ENCODE measurements around the gene TNFRSF18.
"Not testable (repeated sequence)": the region's sequence is repeated elsewhere in the genome, so short reads cannot be mapped to it uniquely, and the experiment has no call there.

The TNFRSF18 gene

DNA sequence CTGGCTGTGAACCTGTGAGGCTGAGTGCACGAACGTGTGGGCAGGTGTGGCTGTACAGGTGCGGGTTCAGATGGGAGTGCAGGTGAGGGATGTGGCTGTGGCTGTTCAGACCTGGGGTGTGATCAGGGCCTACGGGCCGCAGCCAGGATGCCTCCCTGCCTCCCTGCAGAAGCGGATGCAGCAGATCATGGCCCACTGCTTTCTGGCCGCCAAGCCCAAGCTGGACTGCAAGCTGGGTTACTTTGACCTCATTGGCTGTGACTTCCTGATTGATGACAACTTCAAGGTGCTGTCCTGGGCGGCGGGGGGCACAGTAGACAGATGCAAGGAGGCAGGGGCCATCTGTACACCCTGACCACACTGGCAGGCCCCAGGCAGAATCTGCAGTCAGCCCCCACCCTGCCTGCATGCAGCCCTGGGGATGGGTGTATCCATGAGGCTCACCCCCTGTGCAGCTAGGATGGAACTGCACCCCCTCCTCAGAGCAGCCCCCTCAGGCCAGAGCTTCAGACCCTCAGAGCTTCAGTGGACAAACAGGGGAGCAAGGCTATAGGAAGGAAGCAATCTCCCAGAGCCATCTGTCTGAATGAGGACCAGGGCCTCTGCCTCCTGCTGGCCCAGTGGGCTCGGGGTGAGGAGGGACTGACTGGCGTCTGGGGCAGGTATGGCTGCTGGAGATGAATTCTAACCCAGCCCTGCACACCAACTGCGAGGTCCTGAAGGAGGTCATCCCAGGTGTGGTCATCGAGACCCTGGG is 9.8 kb downstream of the TNFRSF18 start:
- Histone ChIP-seq H3K4me3 (replicated peaks; ENCODE audit: insufficient read depth, low read length) (no peak overlapping the region), H3K27ac (replicated peaks) (no peak overlapping the region), H3K27me3 (ENCODE audit: insufficient read depth, poor library complexity, severe bottlenecking) (peaks cover 18% of the 10 kb centered on the region)
- DNase-seq (ENCODE audit: low read depth in 1 of 2, low spot score in 1 of 2) = no peak
- TF ChIP-seq, protein P1, sequence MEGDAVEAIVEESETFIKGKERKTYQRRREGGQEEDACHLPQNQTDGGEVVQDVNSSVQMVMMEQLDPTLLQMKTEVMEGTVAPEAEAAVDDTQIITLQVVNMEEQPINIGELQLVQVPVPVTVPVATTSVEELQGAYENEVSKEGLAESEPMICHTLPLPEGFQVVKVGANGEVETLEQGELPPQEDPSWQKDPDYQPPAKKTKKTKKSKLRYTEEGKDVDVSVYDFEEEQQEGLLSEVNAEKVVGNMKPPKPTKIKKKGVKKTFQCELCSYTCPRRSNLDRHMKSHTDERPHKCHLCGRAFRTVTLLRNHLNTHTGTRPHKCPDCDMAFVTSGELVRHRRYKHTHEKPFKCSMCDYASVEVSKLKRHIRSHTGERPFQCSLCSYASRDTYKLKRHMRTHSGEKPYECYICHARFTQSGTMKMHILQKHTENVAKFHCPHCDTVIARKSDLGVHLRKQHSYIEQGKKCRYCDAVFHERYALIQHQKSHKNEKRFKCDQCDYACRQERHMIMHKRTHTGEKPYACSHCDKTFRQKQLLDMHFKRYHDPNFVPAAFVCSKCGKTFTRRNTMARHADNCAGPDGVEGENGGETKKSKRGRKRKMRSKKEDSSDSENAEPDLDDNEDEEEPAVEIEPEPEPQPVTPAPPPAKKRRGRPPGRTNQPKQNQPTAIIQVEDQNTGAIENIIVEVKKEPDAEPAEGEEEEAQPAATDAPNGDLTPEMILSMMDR (IDR thresholded peaks at IDR 0.05; ENCODE audit: insufficient read depth, low read length) = no peak
- TF ChIP-seq, protein P2, sequence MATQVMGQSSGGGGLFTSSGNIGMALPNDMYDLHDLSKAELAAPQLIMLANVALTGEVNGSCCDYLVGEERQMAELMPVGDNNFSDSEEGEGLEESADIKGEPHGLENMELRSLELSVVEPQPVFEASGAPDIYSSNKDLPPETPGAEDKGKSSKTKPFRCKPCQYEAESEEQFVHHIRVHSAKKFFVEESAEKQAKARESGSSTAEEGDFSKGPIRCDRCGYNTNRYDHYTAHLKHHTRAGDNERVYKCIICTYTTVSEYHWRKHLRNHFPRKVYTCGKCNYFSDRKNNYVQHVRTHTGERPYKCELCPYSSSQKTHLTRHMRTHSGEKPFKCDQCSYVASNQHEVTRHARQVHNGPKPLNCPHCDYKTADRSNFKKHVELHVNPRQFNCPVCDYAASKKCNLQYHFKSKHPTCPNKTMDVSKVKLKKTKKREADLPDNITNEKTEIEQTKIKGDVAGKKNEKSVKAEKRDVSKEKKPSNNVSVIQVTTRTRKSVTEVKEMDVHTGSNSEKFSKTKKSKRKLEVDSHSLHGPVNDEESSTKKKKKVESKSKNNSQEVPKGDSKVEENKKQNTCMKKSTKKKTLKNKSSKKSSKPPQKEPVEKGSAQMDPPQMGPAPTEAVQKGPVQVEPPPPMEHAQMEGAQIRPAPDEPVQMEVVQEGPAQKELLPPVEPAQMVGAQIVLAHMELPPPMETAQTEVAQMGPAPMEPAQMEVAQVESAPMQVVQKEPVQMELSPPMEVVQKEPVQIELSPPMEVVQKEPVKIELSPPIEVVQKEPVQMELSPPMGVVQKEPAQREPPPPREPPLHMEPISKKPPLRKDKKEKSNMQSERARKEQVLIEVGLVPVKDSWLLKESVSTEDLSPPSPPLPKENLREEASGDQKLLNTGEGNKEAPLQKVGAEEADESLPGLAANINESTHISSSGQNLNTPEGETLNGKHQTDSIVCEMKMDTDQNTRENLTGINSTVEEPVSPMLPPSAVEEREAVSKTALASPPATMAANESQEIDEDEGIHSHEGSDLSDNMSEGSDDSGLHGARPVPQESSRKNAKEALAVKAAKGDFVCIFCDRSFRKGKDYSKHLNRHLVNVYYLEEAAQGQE (IDR thresholded peaks at IDR 0.05; ENCODE audit: insufficient replicate concordance, low read depth) = no peak
- TF ChIP-seq SPI1 (IDR thresholded peaks at IDR 0.05; ENCODE audit: borderline replicate concordance, low read depth) = no peak
- TF ChIP-seq POLR2AphosphoS5 (IDR thresholded peaks at IDR 0.05; ENCODE audit: low read depth) = no peak
- no peak for TF ChIP-seq GABPA (IDR thresholded peaks at IDR 0.05; ENCODE audit: low read depth)

DNA sequence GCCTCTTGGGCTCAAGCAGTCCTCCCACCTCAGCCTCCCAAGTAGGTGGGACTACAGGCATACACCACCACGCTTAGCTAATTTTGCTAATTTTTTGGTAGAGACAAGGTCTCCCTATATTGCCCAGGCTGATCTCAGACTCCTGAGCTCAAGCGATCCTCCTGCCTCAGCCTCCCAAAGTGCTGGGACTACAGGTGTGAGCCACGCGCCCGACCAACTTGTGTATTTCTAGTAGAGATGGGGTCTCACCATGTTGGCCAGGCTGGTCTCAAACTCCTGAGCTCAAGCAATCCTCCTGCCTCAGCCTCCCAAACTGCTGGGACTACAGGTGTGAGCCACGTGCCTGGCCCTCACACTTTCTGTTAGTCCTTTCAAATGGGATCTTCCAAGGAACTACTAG is 10.7 kb downstream of the TNFRSF18 start:
- not testable (repeated sequence) for H3K27ac ChIP-seq (replicated peaks); DNase-seq (ENCODE audit: low read depth in 1 of 2, low spot score in 1 of 2); H3K4me3 ChIP-seq (replicated peaks; ENCODE audit: insufficient read depth, low read length)
- H3K27me3 ChIP-seq (ENCODE audit: insufficient read depth, poor library complexity, severe bottlenecking) = peaks cover 15% of the 10 kb centered on the region

DNA sequence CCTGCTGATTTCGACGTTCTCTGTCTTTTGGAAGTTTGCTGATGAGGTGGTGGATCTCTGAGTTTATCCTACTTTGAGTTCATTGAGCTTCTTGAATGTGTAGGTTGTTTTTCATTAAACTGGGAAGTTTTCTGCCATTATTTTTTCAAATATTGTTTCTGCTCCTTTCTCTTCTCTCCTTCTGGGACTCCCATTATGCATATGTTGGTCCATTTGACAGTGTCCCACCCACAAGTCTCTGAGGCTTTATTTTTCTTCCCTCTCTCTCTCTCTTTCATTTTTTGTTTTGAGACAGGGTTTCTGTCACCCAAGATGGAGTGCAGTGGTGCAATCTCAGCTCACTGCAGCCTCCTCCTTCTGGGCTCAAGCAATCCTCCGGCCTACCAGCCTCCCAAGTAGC is 11.7 kb downstream of the TNFRSF18 start:
- TF ChIP-seq, protein P2 (IDR thresholded peaks at IDR 0.05; ENCODE audit: insufficient replicate concordance, low read depth) = no peak
- TF ChIP-seq, protein P1 (IDR thresholded peaks at IDR 0.05; ENCODE audit: insufficient read depth, low read length) = no peak
- TF ChIP-seq GABPA (IDR thresholded peaks at IDR 0.05; ENCODE audit: low read depth) (no peak), SPI1 (IDR thresholded peaks at IDR 0.05; ENCODE audit: borderline replicate concordance, low read depth) (no peak), POLR2AphosphoS5 (IDR thresholded peaks at IDR 0.05; ENCODE audit: low read depth) (no peak)
- DNase-seq (ENCODE audit: low read depth in 1 of 2, low spot score in 1 of 2) = no peak
- H3K27me3 ChIP-seq (ENCODE audit: insufficient read depth, poor library complexity, severe bottlenecking) = peaks cover 6% of the 10 kb centered on the region

DNA sequence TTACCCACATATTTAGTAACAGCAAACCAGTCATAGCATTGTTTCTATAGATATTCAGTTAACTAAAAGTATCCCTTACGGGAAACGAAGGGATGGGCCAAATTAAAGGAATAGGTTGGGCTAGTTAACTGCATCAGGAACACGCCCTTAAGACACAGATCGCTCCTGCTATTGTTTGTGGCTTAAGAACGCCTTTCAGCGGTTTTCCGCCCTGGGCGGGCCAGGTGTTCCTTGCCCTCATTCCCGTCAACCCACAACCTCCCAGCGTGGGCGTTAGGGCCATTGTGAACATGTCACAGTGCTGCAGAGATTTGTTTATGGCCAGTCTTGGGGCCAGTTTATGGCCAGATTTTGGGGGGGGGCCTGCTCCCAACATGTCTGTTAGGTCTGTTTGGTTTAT is 14.7 kb downstream of the TNFRSF18 start:
- no peaks in the 10 kb centered on the region for H3K27me3 ChIP-seq (ENCODE audit: insufficient read depth, poor library complexity, severe bottlenecking)
- TF ChIP-seq GABPA (IDR thresholded peaks at IDR 0.05; ENCODE audit: low read depth) (no peak), SPI1 (IDR thresholded peaks at IDR 0.05; ENCODE audit: borderline replicate concordance, low read depth) (no peak), POLR2AphosphoS5 (IDR thresholded peaks at IDR 0.05; ENCODE audit: low read depth) (no peak)
- TF ChIP-seq, protein P1 (IDR thresholded peaks at IDR 0.05; ENCODE audit: insufficient read depth, low read length) = no peak
- TF ChIP-seq, protein P2 (IDR thresholded peaks at IDR 0.05; ENCODE audit: insufficient replicate concordance, low read depth) = no peak
- no peak for DNase-seq (ENCODE audit: low read depth in 1 of 2, low spot score in 1 of 2)

More for the DNA sequence above, 11.7 kb downstream of the TNFRSF18 start:
- Histone ChIP-seq H3K27ac (replicated peaks) (no peak overlapping the region), H3K4me3 (replicated peaks; ENCODE audit: insufficient read depth, low read length) (no peak overlapping the region)

More for the DNA sequence above, 14.7 kb downstream of the TNFRSF18 start:
- no peak overlapping the region for H3K27ac ChIP-seq (replicated peaks)
- H3K4me3 ChIP-seq (replicated peaks; ENCODE audit: insufficient read depth, low read length) = no peak overlapping the region
